Right atrium auricular region (tissue), 2 donors: ENCODE measurements around the gene CADPS2. TPM values are rescaled to one million over a fixed set of nuclear protein-coding genes. Genes with fewer than 3 reads are reported as not detected.

ENCODE experiments used
- DNase-seq: peaks from one replicate; pipeline ENCODE4 v3.0.0-alpha.2; 2019; ENCODE audit warnings: low spot score
- H3K27ac ChIP-seq, 2 donors: fragments of 200-600 bp; sonication (generic); 1 replicate in 1 of 2; 2 replicates in 1 of 2; pipeline ENCODE4 v1.5.1; 2016 to 2019
- H3K27me3 ChIP-seq, 2 donors: fragments of 200-600 bp; sonication (generic); one replicate each; pipeline versions ENCODE4 v1.5.1 to v1.6.0; 2017 to 2019
- H3K36me3 ChIP-seq: fragments of 200-600 bp; sonication (generic); one replicate; pipeline ENCODE4 v1.5.1; 2016
- H3K4me1 ChIP-seq, 2 donors: fragments of 200-600 bp; sonication (generic); one replicate each; pipeline versions ENCODE4 v1.5.1 to v1.6.0; 2017 to 2019
- H3K4me3 ChIP-seq, 2 donors: fragments of 200-600 bp; sonication (generic); 1 replicate in 1 of 2; 2 replicates in 1 of 2; pipeline ENCODE4 v1.5.1; 2017 to 2019; ENCODE audit warnings: mild to moderate bottlenecking in 1 of 2, moderate library complexity in 1 of 2
- H3K9me3 ChIP-seq, 2 donors: fragments of 200-600 bp; sonication (generic); one replicate each; pipeline ENCODE4 v1.5.1; 2019
- CTCF ChIP-seq, 2 donors: fragments of 200-600 bp; sonication (generic); IDR thresholded peaks; one replicate each; pipeline ENCODE4 v1.5.1; 2019; ENCODE audit warnings: antibody characterized with exemption in 2 of 2
- total RNA-seq, 2 donors: library from RNA; depleted of rRNA; stranded (reverse); fragments of >200 nt; gene quantifications; one replicate each; pipeline ENCODE4 v1.1.0, GENCODE V29; 2016

CADPS2 gene
- total RNA-seq, 2 donors from 2014 or later, result 11.8 to 19.9 TPM

GRCh38 chr7:122492007-122492406, 394.3 kb downstream of the CADPS2 start:
- Histone ChIP-seq H3K9me3 (no peaks in the 10 kb centered on the region), H3K4me3 (no peak overlapping the region), H3K27ac (no peak overlapping the region), H3K27me3 (no peaks in the 10 kb centered on the region), H3K4me1 (no peaks in the 10 kb centered on the region), H3K36me3 (no peaks in the 10 kb centered on the region)
- no peak for DNase-seq
- TF ChIP-seq CTCF (IDR thresholded peaks at IDR 0.05), result no peak

- Histone ChIP-seq H3K4me1 (no peaks in the 10 kb centered on the region), H3K27ac (no peak overlapping the region), H3K27me3 (no peaks in the 10 kb centered on the region), H3K36me3 (no peaks in the 10 kb centered on the region), H3K4me3 (no peak overlapping the region), H3K9me3 (no peaks in the 10 kb centered on the region)
- DNase-seq, result no peak
- no peak for TF ChIP-seq CTCF (IDR thresholded peaks at IDR 0.05)
These were observed 398.0 kb downstream of the CADPS2 start for GRCh38 chr7:122488241-122488640.

GRCh38 chr7:122487131-122487530, 399.1 kb downstream of the CADPS2 start:
- H3K9me3 ChIP-seq, result no peaks in the 10 kb centered on the region
- no peak for DNase-seq
- no peaks in the 10 kb centered on the region for H3K27me3 ChIP-seq
- no peaks in the 10 kb centered on the region for H3K4me1 ChIP-seq
- H3K36me3 ChIP-seq, result no peaks in the 10 kb centered on the region
- H3K4me3 ChIP-seq, result no peak overlapping the region
- H3K27ac ChIP-seq, result no peak overlapping the region
- no peak for TF ChIP-seq CTCF (IDR thresholded peaks at IDR 0.05)

GRCh38 chr7:122485856-122486255, 400.4 kb downstream of the CADPS2 start:
- H3K9me3 ChIP-seq, result no peaks in the 10 kb centered on the region
- no peak for DNase-seq
- no peak overlapping the region for H3K27ac ChIP-seq
- TF ChIP-seq CTCF (IDR thresholded peaks at IDR 0.05), result no peak
- H3K4me3 ChIP-seq, result no peak overlapping the region
- no peaks in the 10 kb centered on the region for H3K4me1 ChIP-seq
- H3K36me3 ChIP-seq, result no peaks in the 10 kb centered on the region
- H3K27me3 ChIP-seq, result no peaks in the 10 kb centered on the region

GRCh38 chr7:122482212-122482611, 404.0 kb downstream of the CADPS2 start:
- no peaks in the 10 kb centered on the region for H3K4me1 ChIP-seq
- H3K27ac ChIP-seq, result no peak overlapping the region
- no peaks in the 10 kb centered on the region for H3K36me3 ChIP-seq
- no peak for TF ChIP-seq CTCF (IDR thresholded peaks at IDR 0.05)
- no peaks in the 10 kb centered on the region for H3K27me3 ChIP-seq
- no peaks in the 10 kb centered on the region for H3K9me3 ChIP-seq
- no peak for DNase-seq
- H3K4me3 ChIP-seq, result no peak overlapping the region

GRCh38 chr7:122470859-122471258, 415.4 kb downstream of the CADPS2 start:
- no peak overlapping the region for H3K4me3 ChIP-seq
- H3K27me3 ChIP-seq, result no peaks in the 10 kb centered on the region
- H3K9me3 ChIP-seq, result no peaks in the 10 kb centered on the region
- DNase-seq, result no peak
- no peaks in the 10 kb centered on the region for H3K36me3 ChIP-seq
- H3K4me1 ChIP-seq, result no peaks in the 10 kb centered on the region
- no peak overlapping the region for H3K27ac ChIP-seq
- no peak for TF ChIP-seq CTCF (IDR thresholded peaks at IDR 0.05)
